ENCODE measurements around the gene ARSG. TPM values are rescaled to one million over a fixed set of nuclear protein-coding genes. Genes with fewer than 3 reads are reported as not detected.

ARSG gene
- total RNA-seq, 4 donors from 2014 or later: 2.2 to 5.5 (median 3.5) TPM

DNA sequence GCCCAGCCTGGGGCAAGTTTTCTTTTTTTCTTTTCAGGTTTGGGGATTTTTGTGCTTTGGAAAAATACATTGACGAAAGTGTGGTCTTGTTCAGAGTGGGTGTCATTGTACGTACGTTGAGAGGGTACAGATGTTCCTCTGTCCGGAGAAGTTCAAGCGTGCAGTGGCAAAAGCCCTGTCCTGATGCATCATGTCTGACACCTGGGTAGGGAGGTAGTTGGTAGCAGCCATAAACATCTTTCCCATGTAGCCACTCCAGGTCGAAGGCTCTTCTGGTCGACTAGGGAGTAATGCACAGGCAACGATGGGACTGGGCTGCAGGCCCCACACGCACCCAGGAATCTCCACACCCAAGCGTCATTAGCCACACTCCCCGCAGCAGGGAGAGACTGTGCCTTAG lies 138.6 kb downstream of the ARSG start:
- Histone ChIP-seq H3K4me1 (no peaks in the 10 kb centered on the region), H3K27ac (no peak overlapping the region), H3K36me3 (peaks cover 0 to 100% of the 10 kb centered on the region in 2 donors), H3K27me3 (no peaks in the 10 kb centered on the region), H3K4me3 (no peak overlapping the region), H3K9me3 (no peaks in the 10 kb centered on the region)
- ATAC-seq: no peak
- TF ChIP-seq, protein P1, sequence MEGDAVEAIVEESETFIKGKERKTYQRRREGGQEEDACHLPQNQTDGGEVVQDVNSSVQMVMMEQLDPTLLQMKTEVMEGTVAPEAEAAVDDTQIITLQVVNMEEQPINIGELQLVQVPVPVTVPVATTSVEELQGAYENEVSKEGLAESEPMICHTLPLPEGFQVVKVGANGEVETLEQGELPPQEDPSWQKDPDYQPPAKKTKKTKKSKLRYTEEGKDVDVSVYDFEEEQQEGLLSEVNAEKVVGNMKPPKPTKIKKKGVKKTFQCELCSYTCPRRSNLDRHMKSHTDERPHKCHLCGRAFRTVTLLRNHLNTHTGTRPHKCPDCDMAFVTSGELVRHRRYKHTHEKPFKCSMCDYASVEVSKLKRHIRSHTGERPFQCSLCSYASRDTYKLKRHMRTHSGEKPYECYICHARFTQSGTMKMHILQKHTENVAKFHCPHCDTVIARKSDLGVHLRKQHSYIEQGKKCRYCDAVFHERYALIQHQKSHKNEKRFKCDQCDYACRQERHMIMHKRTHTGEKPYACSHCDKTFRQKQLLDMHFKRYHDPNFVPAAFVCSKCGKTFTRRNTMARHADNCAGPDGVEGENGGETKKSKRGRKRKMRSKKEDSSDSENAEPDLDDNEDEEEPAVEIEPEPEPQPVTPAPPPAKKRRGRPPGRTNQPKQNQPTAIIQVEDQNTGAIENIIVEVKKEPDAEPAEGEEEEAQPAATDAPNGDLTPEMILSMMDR (IDR thresholded peaks at IDR 0.05): no peak
- TF ChIP-seq POLR2AphosphoS5 (IDR thresholded peaks at IDR 0.05): no peak
- WGBS, 2 donors (ENCODE audit: low coverage in 1 of 2): 85 to 92% methylated on average over 3 to 7 of the region's 11 CpGs

- Histone ChIP-seq H3K36me3 (peaks cover 0 to 100% of the 10 kb centered on the region in 2 donors), H3K4me1 (peaks cover 0 to 4% (median 0%) of the 10 kb centered on the region in 3 donors), H3K27ac (no peak overlapping the region), H3K9me3 (no peaks in the 10 kb centered on the region), H3K27me3 (no peaks in the 10 kb centered on the region), H3K4me3 (no peak overlapping the region)
- TF ChIP-seq EP300 (IDR thresholded peaks at IDR 0.05) (no peak), POLR2A (IDR thresholded peaks at IDR 0.05) (no peak)
- TF ChIP-seq, protein P1 (IDR thresholded peaks at IDR 0.05): no peak
- ATAC-seq: no peak
- 69 to 81% methylated on average over 5 to 7 of the region's 13 CpGs for WGBS, 2 donors (ENCODE audit: low coverage in 1 of 2)
Observed at GRCh38 chr17:68431045-68431608, 139.8 kb downstream of the ARSG start.

DNA sequence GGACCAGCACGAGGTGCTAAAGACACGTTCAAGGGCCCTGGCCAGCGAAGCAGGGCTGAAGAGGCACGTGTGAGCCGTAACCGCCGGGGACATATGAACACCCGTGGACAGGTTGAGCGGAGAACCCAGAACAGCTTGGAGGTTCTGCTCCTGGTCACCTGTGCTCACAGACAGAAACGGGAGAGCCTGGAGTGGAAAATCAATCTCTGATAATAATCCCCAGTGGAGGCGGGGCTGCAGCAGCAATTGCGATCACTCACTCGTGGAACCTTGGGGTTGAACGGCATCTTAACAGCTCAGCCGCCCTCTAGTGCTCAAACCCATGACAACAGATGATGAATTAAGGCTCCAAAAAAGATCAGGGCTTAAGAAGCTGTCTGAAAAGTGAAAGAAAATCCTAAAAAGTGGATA lies 140.4 kb downstream of the ARSG start:
- Histone ChIP-seq H3K36me3 (peaks cover 0 to 96% of the 10 kb centered on the region in 2 donors), H3K9me3 (no peaks in the 10 kb centered on the region), H3K4me3 (no peak overlapping the region), H3K27ac (no peak overlapping the region), H3K27me3 (no peaks in the 10 kb centered on the region), H3K4me1 (peaks cover 0 to 10% (median 0%) of the 10 kb centered on the region in 3 donors)
- TF ChIP-seq, protein P1 (IDR thresholded peaks at IDR 0.05): no peak
- TF ChIP-seq POLR2AphosphoS5 (IDR thresholded peaks at IDR 0.05) (no peak), POLR2A (IDR thresholded peaks at IDR 0.05) (no peak), EP300 (IDR thresholded peaks at IDR 0.05) (no peak)
- WGBS, 2 donors (ENCODE audit: low coverage in 1 of 2): 53 to 59% methylated on average over 7 to 14 of the region's 15 CpGs
- no peak for ATAC-seq

DNA sequence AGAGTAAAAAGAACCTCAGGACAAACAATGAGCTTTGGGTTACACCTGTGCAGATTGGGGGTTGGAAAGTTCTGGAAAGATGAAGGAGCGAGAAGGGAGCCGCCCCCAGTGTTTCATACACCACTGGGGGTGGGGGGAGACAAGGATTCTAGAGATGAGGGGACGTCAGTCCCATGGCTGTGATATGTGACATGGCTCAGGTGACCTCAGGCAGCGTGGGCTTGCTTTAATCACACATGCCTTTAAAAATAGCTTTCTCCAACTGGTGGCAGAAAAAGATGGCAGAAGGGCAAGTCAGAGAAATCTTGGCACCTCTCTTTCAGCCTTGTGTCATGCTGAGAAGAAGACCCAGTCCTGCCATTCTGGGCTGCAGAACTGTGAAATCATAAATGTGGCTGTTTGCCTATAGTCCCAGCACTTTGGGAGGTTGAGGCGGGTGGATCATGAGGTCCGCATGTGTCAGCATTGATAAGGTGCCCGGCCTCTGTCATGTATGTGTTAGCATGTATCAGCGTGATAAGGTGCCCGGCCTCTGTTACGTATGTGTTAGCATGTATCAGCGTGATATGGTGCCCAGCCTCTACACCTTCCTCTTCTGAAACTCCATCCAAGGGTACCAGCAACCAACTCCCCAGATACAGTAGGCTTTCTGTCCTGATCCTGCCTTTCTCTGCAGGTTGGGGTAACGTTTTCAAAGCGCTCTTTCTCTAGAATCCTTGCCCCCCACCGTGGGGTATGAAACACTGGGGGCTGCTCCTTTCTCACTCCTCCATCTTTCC lies 141.0 kb downstream of the ARSG start:
- TF ChIP-seq POLR2AphosphoS5 (IDR thresholded peaks at IDR 0.05) (no peak), EP300 (IDR thresholded peaks at IDR 0.05) (no peak), POLR2A (IDR thresholded peaks at IDR 0.05) (no peak)
- TF ChIP-seq, protein P1 (IDR thresholded peaks at IDR 0.05): no peak
- ATAC-seq: no peak
- no peaks in the 10 kb centered on the region for H3K9me3 ChIP-seq
- no peak overlapping the region for H3K4me3 ChIP-seq
- H3K36me3 ChIP-seq: peaks cover 0 to 96% of the 10 kb centered on the region in 2 donors
- 89 to 96% methylated on average over 10 to 12 of the region's 14 CpGs for WGBS, 2 donors (ENCODE audit: low coverage in 1 of 2)
- H3K27ac ChIP-seq: no peak overlapping the region
- no peaks in the 10 kb centered on the region for H3K27me3 ChIP-seq
- H3K4me1 ChIP-seq: peaks cover 0 to 13% (median 0%) of the 10 kb centered on the region in 3 donors

- 83% methylated on average over 9 of the region's 9 CpGs for WGBS, 2 donors (ENCODE audit: low coverage in 1 of 2)
- peaks cover 0 to 13% (median 0%) of the 10 kb centered on the region in 3 donors for H3K4me1 ChIP-seq
- ATAC-seq: no peak
- peaks cover 0 to 90% of the 10 kb centered on the region in 2 donors for H3K36me3 ChIP-seq
- H3K27ac ChIP-seq: no peak overlapping the region
- no peak overlapping the region for H3K4me3 ChIP-seq
- H3K27me3 ChIP-seq: no peaks in the 10 kb centered on the region
- no peaks in the 10 kb centered on the region for H3K9me3 ChIP-seq
- no peak for TF ChIP-seq POLR2AphosphoS5 (IDR thresholded peaks at IDR 0.05)
- no peak for TF ChIP-seq POLR2A (IDR thresholded peaks at IDR 0.05)
- no peak for TF ChIP-seq EP300 (IDR thresholded peaks at IDR 0.05)
- TF ChIP-seq, protein P1 (IDR thresholded peaks at IDR 0.05): no peak
Observed at GRCh38 chr17:68433211-68433610, 141.9 kb downstream of the ARSG start.

Data from gastroesophageal sphincter (tissue), 4 donors.